OCI-LY3 (cell line): ENCODE measurements around the gene KAT8.

Experiments
- CTCF ChIP-seq: fragments of 200-600, 300-600 bp; sonication (generic); IDR thresholded peaks from 2 replicates; pipeline ENCODE4 v1.5.1; 2014; ENCODE audit warnings: antibody characterized with exemption, low read length, low read depth
- EZH2phosphoT487 ChIP-seq: fragments of 200-600 bp; shearing (Covaris generic); IDR thresholded peaks from 2 replicates; pipeline ENCODE4 v1.6.1; 2018; ENCODE audit warnings: antibody characterized with exemption, mixed run types, low read depth

GRCh38 chr16:31108035-31108793 lies 9.2 kb upstream of the KAT8 start, which contains the start of gene BCKDK:
- TF ChIP-seq CTCF (no peak), EZH2phosphoT487 (no peak)
